ENCODE data around the gene GSTM1. TPM values are rescaled to one million over a fixed set of nuclear protein-coding genes. Genes with fewer than 3 reads are reported as not detected.

GSTM1 gene
- total RNA-seq (ENCODE audit: insufficient read depth, low replicate concordance) = 23.8 TPM

GRCh38 chr1:109687641-109688499, at the start of gene GSTM1:
GSTM1 (plus strand) TSS chr1:109687817; CDS start chr1:109687874, 57 bp downstream.
- no peak for DNase-seq (ENCODE audit: low spot score)

GRCh38 chr1:109639063-109639840, 48.4 kb upstream of the GSTM1 start:
- no peak for DNase-seq (ENCODE audit: low spot score)

DNA sequence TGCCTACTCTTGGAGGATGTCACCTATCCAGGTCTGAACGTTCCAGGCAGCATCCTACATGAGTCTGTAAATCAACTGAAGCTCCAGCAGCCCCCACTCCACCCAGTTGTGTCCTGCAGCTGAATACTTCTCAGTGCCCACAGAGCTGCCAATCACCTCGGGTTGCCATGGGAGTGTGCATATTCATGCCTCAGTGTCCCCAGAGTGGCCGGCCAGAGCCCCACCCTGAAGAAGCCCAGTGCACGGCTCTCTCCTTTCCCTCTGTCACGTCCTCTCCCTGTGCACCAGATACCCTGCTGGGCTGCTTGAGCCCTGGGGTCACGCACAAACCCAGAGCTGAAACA, 47.8 kb upstream of the GSTM1 start:
- DNase-seq (ENCODE audit: low spot score) = no peak

DNA sequence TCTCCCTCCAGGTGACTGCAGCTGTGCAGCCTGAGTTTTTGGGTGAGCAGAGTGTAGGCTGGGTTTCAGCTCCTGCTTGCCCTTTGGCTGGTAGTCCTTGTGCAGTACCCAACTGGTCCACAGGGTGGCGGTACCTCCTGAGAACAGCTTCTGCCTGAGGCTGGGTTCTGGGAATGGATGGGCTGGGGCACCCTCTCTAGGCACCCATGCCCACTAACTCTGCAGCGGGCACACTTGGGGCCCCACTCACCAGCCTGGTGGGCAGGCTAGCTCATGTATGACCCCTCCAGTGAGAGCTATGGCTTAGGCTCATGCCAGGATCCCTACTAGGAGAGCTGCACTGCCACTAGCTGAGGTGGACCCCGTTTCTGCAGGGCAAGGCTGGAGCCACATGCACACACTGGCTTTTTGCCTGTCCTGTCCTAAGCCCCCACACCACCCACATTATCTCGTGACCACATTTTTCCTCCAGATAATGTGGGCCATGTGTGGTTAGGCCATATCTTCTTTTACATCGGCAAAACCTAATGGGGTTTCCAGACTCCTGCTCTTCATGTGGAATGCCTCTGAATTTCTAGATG, 47.2 kb upstream of the GSTM1 start:
- peak; percentile 53 for DNase-seq (ENCODE audit: low spot score)

GRCh38 chr1:109641078-109641740, 46.4 kb upstream of the GSTM1 start:
- DNase-seq (ENCODE audit: low spot score) = no peak

GRCh38 chr1:109641861-109642260, 45.8 kb upstream of the GSTM1 start:
- no peak for DNase-seq (ENCODE audit: low spot score)

DNA sequence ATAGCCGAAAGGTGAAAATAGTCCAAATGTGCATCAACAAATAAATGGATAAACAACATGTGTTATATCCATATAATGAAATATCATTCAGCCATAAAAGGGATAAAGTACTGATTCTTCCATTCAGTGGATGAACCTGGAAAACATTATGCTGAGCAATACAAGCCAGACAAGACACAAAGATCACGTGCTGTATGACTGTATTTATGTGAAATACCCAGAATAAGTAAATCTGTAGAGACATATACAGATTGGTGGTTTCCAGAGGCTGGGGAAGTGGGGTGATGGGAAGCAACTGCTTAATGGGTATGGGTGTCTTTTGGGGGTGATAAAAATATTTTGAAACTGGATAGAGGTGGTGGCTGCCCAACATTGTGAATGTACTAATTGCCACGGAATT, 45.0 kb upstream of the GSTM1 start:
- no peak for DNase-seq (ENCODE audit: low spot score)

- DNase-seq (ENCODE audit: low spot score) = peak; percentile 73
These were observed 44.0 kb upstream of the GSTM1 start for GRCh38 chr1:109643385-109644230.

GRCh38 chr1:109644670-109645069, 42.9 kb upstream of the GSTM1 start:
- DNase-seq (ENCODE audit: low spot score) = no peak

DNA sequence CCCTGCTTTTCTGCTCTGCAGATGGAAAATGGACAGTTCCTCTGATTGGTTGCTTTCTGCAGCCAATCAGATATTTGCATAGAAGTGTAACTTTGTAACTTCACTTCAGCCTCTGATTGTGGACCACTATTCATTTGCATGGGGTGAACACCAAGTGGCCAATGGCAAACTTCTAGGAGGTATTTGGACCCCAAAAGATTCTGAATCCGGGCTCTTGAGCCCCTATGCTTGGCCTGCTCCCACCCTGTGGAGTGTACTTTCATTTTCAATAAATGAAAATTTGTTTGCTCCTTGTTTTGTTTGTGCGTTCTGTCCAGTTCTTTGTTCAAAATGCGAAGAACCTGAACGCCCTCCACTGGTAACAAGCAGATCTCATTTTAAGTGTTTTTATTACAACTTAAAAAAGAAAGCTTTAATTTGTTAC, 38.1 kb upstream of the GSTM1 start:
- DNase-seq (ENCODE audit: low spot score) = peak; percentile 59

- DNase-seq (ENCODE audit: low spot score) = no peak
These were observed 37.0 kb upstream of the GSTM1 start for GRCh38 chr1:109650609-109651008.

- no peak for DNase-seq (ENCODE audit: low spot score)
These were observed 35.2 kb upstream of the GSTM1 start for GRCh38 chr1:109652402-109652801.

DNA sequence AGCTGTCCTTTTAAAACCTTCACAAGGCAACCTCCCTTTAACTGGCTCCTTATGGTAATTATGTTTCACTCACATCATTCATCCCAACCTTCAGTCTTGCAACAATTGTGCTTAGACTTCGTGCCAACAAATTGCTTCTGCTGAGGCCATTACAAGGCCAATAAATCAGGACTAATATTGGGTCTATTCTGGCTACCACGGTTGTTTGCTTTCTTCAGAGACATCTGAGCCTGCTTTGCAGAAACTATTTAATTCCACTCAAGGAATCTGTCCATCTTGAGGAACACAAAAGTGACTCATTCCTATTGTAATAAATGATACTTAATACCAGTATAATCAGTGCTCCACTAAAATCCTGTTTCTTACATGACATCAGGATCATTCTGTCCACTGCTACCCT, 34.3 kb upstream of the GSTM1 start:
- DNase-seq (ENCODE audit: low spot score) = no peak

DNA sequence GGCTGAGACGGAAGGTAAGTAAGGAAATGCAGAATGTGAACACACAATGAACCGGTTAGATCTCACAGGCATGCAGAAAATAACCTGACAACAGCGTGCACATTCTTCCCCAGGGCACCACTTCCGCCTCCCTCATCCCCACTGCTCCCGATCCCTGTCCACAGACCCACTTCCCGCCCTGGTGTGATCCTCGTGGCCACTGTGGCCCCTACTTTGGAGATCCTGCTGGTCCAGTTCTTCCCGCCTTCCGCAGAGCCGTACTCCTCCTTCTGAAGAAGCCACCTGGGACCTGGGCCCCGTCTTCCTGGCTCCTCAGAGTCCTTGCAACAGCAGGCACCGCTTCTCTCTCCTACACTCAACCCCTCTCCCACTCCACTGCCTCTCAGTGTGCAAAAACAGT, 33.1 kb upstream of the GSTM1 start:
- no peak for DNase-seq (ENCODE audit: low spot score)

DNA sequence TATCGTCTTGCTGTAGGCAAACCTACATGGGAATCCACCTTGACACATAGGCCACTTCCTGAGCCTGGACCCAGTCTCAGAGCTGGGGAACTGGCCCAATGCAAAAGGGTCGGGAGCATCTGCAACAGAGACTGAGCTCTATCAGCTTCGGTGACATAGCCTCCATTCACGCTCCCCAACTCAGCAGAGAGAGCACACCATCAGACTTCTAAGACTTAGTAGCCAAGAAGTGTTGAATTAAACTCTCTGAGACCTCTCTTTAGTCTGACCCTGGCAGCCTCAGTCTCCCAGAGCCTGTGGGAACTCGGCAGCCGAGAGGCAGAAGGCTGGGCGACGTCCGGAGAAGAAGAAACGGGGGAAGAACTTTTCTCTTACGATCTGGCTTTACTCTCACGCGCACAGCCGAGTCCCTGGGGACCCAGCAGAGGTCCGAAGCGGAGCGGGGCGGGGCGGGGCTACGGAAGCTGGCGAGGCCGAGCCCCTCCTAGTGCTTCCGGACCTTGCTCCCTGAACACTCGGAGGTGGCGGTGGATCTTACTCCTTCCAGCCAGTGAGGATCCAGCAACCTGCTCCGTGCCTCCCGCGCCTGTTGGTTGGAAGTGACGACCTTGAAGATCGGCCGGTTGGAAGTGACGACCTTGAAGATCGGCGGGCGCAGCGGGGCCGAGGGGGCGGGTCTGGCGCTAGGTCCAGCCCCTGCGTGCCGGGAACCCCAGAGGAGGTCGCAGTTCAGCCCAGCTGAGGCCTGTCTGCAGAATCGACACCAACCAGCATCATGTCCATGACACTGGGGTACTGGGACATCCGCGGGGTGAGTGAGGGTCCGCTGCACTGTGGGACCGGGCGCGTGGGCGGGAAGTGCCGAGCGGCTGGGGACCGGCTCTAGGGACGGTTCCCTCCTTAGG, 31.8 kb upstream of the GSTM1 start, which contains the start of gene GSTM4:
TSS of gene GSTM4 (plus strand) at position 485 of the 905 bp plus-strand sequence. CDS start at position 776, 291 bp downstream.
- DNase-seq (ENCODE audit: low spot score) = peak; percentile 88

DNA sequence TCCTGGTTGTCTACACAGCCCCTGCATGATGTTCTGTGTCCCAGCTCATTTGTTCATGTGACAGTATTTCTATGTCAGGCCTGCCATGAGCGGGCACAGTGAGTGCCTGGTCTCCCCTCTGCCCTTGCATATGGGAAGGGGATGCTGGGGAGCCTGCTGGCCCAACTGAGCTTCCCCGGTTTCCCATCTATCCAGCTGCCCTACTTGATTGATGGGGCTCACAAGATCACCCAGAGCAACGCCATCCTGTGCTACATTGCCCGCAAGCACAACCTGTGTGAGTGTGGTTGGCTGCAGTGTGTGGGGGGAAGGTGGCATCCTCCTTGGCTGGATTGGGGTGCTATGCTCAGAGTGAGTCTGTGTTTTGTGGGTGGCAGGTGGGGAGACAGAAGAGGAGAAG, 30.2 kb upstream of the GSTM1 start:
- DNase-seq (ENCODE audit: low spot score) = no peak

GRCh38 chr1:109657970-109658369, 29.6 kb upstream of the GSTM1 start:
- no peak for DNase-seq (ENCODE audit: low spot score)

DNA sequence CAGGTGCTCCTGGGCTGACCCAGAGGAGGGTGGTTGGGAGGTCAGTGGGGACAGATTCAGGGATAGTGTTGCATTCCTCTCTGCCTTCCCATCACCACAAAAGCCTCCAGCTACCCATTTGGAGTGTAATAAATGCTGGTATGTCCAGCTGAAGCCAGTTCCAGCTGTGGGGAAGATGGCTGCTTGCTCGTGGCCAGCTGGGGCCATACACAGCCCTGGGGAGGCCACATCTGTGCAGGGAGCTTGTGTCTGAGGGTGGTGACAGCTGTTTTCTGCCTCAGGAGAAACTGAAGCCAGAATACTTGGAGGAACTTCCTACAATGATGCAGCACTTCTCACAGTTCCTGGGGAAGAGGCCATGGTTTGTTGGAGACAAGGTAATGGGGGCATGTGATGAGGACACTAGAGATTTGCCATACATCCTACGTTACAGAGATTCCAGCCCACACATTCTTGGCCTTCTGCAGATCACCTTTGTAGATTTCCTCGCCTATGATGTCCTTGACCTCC, 29.0 kb upstream of the GSTM1 start:
- no peak for DNase-seq (ENCODE audit: low spot score)

DNA sequence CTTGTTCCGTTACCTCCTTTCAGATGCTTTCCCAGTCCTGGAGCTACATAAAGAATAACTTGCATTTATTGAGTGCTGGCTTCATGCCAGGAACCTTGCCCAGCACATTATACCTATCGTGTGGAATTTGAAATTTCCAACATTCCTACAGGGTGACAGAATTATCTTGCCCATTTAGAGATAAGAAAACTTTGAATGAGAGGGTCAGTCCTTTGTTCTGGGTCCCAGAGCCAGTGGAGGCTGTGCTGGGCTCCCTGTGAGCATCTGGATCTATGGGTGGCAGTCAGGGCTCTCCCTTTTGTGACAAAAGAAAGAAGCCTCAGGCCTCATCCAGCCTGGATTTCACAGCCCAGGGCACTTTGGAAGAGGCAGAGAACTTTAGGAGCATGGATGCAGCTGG, 28.5 kb upstream of the GSTM1 start:
- DNase-seq (ENCODE audit: low spot score) = no peak

All from umbilical cord (tissue), 2 donors.